HG03135 (cell line): ENCODE measurements around the gene ST7.

Experiments
- ATAC-seq: cut with Tn5 transposase; IDR thresholded peaks from one replicate; pipeline ENCODE4 v1.9.1; 2021; ENCODE audit warnings: mild to moderate bottlenecking, moderate library complexity; ENCODE audit not compliant: unreplicated experiment

The ST7 gene

GRCh38 chr7:117145333-117145732 is 192.0 kb downstream of the ST7 start:
- no peak for ATAC-seq

- ATAC-seq, result no peak
Measured at GRCh38 chr7:117146059-117146458, 192.8 kb downstream of the ST7 start.

- ATAC-seq, result no peak
Measured at GRCh38 chr7:117146511-117146910, 193.2 kb downstream of the ST7 start.

GRCh38 chr7:117148971-117149370 is 195.7 kb downstream of the ST7 start:
- no peak for ATAC-seq

GRCh38 chr7:117149692-117150091 is 196.4 kb downstream of the ST7 start:
- no peak for ATAC-seq

- ATAC-seq, result no peak
Measured at GRCh38 chr7:117152213-117153007, 199.1 kb downstream of the ST7 start.

GRCh38 chr7:117153016-117153545 is 199.8 kb downstream of the ST7 start:
- ATAC-seq, result no peak

GRCh38 chr7:117154721-117155120 is 201.4 kb downstream of the ST7 start:
- ATAC-seq, result no peak

GRCh38 chr7:117155694-117156093 is 202.4 kb downstream of the ST7 start:
- ATAC-seq, result no peak

GRCh38 chr7:117157241-117158209 is 204.2 kb downstream of the ST7 start:
- no peak for ATAC-seq

GRCh38 chr7:117158941-117159697 is 205.8 kb downstream of the ST7 start:
- ATAC-seq, result no peak

- ATAC-seq, result no peak
Measured at GRCh38 chr7:117163101-117163500, 209.8 kb downstream of the ST7 start.

GRCh38 chr7:117164620-117165019 is 211.3 kb downstream of the ST7 start:
- no peak for ATAC-seq

GRCh38 chr7:117165656-117166055 is 212.4 kb downstream of the ST7 start:
- no peak for ATAC-seq

- no peak for ATAC-seq
Measured at GRCh38 chr7:117169907-117170306, 216.6 kb downstream of the ST7 start.

- ATAC-seq, result no peak
Measured at GRCh38 chr7:117171106-117171505, 217.8 kb downstream of the ST7 start.

- no peak for ATAC-seq
Measured at GRCh38 chr7:117172283-117172682, 219.0 kb downstream of the ST7 start.

GRCh38 chr7:117173035-117173770 is 219.9 kb downstream of the ST7 start:
- ATAC-seq, result no peak

GRCh38 chr7:117176206-117176605 is 222.9 kb downstream of the ST7 start:
- ATAC-seq, result no peak

- ATAC-seq, result no peak
Measured at GRCh38 chr7:117178600-117178999, 225.3 kb downstream of the ST7 start.
